Measurements from ENCODE around the gene ADAMTS20.
"Not testable (repeated sequence)": the region's sequence is repeated elsewhere in the genome, so short reads cannot be mapped to it uniquely, and the experiment has no call there.

DNA sequence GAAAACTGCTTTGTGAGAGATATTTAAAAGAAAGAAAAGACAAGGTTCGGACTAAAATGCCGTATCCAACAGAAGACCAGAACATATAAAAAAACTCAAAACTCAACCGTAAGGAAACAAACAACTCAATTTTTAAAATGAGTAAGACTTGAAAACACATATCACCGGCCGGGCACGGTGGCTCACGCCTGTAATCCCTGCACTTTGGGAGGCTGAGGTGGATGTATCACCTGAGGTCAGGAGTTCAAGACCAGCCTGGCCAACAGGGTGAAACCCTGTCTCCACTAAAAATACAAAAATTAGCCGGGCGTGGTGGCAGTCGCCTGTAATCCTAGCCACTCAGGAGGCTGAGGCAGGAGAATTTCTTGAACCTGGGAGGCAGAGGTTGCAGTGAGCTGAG, 192.0 kb downstream of the ADAMTS20 start:
- TF ChIP-seq, protein P1, sequence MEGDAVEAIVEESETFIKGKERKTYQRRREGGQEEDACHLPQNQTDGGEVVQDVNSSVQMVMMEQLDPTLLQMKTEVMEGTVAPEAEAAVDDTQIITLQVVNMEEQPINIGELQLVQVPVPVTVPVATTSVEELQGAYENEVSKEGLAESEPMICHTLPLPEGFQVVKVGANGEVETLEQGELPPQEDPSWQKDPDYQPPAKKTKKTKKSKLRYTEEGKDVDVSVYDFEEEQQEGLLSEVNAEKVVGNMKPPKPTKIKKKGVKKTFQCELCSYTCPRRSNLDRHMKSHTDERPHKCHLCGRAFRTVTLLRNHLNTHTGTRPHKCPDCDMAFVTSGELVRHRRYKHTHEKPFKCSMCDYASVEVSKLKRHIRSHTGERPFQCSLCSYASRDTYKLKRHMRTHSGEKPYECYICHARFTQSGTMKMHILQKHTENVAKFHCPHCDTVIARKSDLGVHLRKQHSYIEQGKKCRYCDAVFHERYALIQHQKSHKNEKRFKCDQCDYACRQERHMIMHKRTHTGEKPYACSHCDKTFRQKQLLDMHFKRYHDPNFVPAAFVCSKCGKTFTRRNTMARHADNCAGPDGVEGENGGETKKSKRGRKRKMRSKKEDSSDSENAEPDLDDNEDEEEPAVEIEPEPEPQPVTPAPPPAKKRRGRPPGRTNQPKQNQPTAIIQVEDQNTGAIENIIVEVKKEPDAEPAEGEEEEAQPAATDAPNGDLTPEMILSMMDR (IDR thresholded peaks at IDR 0.05): not testable (repeated sequence)
- TF ChIP-seq POLR2AphosphoS5 (IDR thresholded peaks at IDR 0.05; ENCODE audit: low read depth, low read length); SIN3A (IDR thresholded peaks at IDR 0.05; ENCODE audit: borderline replicate concordance, insufficient read depth, low read depth, low read length); TCF7L2 (IDR thresholded peaks at IDR 0.05; ENCODE audit: low read depth, low read length); REST (IDR thresholded peaks at IDR 0.05; ENCODE audit: insufficient read depth in 1 of 2, low read depth in 2 of 2, low read length in 1 of 2): not testable (repeated sequence)
